GM19025 (cell line): ENCODE data around the gene ARL8B.
"Not testable (repeated sequence)": the region's sequence is repeated elsewhere in the genome, so short reads cannot be mapped to it uniquely, and the experiment has no call there.

Experiments used
- ATAC-seq: cut with Tn5 transposase; IDR thresholded peaks from one replicate; pipeline ENCODE4 v1.9.1; 2021; ENCODE audit warnings: mild to moderate bottlenecking, low read depth, moderate library complexity; ENCODE audit not compliant: unreplicated experiment

The ARL8B gene

GRCh38 chr3:5141760-5142159, 19.7 kb downstream of the ARL8B start:
- ATAC-seq, result no peak

GRCh38 chr3:5143464-5143863, 21.4 kb downstream of the ARL8B start:
- ATAC-seq, result no peak

GRCh38 chr3:5144316-5144994, 22.4 kb downstream of the ARL8B start:
- ATAC-seq, result no peak

- no peak for ATAC-seq
Measured at GRCh38 chr3:5145120-5145519, 23.0 kb downstream of the ARL8B start.

GRCh38 chr3:5147152-5147551, 25.1 kb downstream of the ARL8B start:
- not testable (repeated sequence) for ATAC-seq

- no peak for ATAC-seq
Measured at GRCh38 chr3:5149306-5149880, 27.3 kb downstream of the ARL8B start.

GRCh38 chr3:5151586-5151985, 29.5 kb downstream of the ARL8B start:
- no peak for ATAC-seq

GRCh38 chr3:5153074-5153473, 31.0 kb downstream of the ARL8B start:
- ATAC-seq, result no peak

GRCh38 chr3:5155241-5155640, 33.1 kb downstream of the ARL8B start:
- no peak for ATAC-seq

GRCh38 chr3:5160321-5160720, 38.2 kb downstream of the ARL8B start:
- ATAC-seq, result no peak

- no peak for ATAC-seq
Measured at GRCh38 chr3:5160940-5161858, 39.1 kb downstream of the ARL8B start.

GRCh38 chr3:5162102-5162501, 40.0 kb downstream of the ARL8B start:
- ATAC-seq, result no peak

- no peak for ATAC-seq
Measured at GRCh38 chr3:5165698-5166097, 43.6 kb downstream of the ARL8B start.

GRCh38 chr3:5166846-5167245, 44.8 kb downstream of the ARL8B start:
- ATAC-seq, result no peak

GRCh38 chr3:5168110-5168509, 46.0 kb downstream of the ARL8B start:
- no peak for ATAC-seq

- no peak for ATAC-seq
Measured at GRCh38 chr3:5169807-5170206, 47.7 kb downstream of the ARL8B start.

- ATAC-seq, result no peak
Measured at GRCh38 chr3:5170975-5171374, 48.9 kb downstream of the ARL8B start.

- no peak for ATAC-seq
Measured at GRCh38 chr3:5172018-5172417, 49.9 kb downstream of the ARL8B start.

- ATAC-seq, result not testable (repeated sequence)
Measured at GRCh38 chr3:5179036-5179435, 56.9 kb downstream of the ARL8B start.

GRCh38 chr3:5181469-5182141, 59.5 kb downstream of the ARL8B start:
- peak; percentile 67 for ATAC-seq

GRCh38 chr3:5183714-5184113, 61.6 kb downstream of the ARL8B start:
- ATAC-seq, result not testable (repeated sequence)
